Measurements from ENCODE around the gene CCSAP.

Gene CCSAP

DNA sequence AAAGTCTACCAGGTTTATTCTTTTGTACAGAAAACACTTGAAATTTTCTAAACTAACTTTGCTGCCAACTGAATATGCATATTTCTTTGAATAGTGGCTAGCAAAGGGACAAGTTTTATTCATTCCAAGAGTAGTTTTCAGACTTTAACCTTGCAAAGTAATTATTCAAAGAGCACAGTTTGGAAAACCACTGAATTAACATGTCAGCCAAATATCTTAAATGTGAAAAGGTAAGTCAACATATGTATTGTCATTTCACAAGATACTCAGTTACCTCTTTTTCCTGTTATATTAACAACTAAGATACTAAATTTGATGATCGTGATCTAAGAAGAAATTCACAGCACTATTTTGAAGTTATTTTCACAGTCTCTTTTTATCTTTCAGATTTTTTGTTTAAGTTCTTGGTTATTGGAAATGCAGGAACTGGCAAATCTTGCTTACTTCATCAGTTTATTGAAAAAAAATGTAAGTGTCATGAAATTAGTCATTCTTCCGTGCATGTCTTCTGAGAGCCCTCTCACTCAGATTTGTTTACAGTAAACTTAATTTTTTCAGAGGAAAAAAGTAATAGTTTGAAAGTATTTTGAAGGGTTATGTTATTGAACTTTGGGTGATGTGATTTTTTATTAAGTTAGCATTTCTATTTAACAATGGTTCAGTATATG is 56.6 kb downstream of the CCSAP start:
- DNase-seq (ENCODE audit: low read depth), result no peak

- DNase-seq (ENCODE audit: low read depth), result no peak
These were observed 57.4 kb downstream of the CCSAP start for GRCh38 chr1:229285440-229285839.

- no peak for DNase-seq (ENCODE audit: low read depth)
These were observed 58.0 kb downstream of the CCSAP start for GRCh38 chr1:229284887-229285286.

- DNase-seq (ENCODE audit: low read depth), result no peak
These were observed 59.6 kb downstream of the CCSAP start for GRCh38 chr1:229283183-229283611.

DNA sequence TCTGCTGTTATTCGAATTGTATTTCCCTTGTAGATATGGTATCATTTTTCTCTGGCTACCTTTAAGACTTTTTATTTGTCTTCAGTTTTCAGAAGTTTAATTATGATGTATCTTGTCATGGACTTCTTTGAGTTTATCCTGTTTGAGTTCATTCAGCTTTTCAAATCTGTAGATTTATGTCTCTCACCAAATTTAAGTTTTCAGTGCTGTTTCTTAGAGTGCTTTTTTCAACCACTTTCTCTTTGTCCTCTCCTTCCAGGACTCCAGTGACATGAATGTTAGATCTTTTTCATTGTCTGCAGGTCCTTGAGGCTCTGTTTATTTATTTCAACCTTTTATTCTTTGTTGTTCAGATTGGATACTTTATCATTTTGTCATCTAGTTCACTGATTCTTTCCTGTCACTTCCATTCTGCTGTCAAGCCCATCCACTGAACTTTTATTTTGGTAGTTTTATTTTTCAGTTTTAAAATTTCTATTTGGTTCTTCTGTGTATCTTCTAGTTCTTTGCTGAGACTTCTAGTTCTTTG is 60.5 kb downstream of the CCSAP start:
- DNase-seq (ENCODE audit: low read depth), result no peak

GRCh38 chr1:229281339-229281926 is 61.4 kb downstream of the CCSAP start:
- DNase-seq (ENCODE audit: low read depth), result no peak

- no peak for DNase-seq (ENCODE audit: low read depth)
These were observed 61.9 kb downstream of the CCSAP start for GRCh38 chr1:229280921-229281320.

GRCh38 chr1:229280037-229280828 is 62.6 kb downstream of the CCSAP start:
- no peak for DNase-seq (ENCODE audit: low read depth)

DNA sequence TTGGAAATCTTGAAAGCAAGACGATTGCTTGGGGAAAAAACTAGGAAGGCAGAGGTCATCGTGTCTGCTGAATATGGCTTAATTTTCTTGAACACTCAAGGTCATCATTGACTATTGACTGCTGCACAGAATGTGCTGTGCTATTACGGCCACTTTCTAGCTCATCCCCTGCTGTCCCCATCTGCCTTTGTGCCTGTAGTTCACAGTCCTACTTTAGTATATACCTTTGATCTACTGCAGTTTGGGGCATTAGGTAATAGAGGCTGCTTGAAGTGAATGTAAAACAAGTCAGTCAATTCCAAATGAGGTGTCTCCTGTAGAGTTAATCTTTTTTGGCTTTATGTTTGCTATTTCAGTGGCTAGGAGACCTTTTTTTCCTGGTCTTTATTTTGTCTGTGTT is 63.6 kb downstream of the CCSAP start:
- no peak for DNase-seq (ENCODE audit: low read depth)

- DNase-seq (ENCODE audit: low read depth), result no peak
These were observed 64.6 kb downstream of the CCSAP start for GRCh38 chr1:229278120-229278741.

- no peak for DNase-seq (ENCODE audit: low read depth)
These were observed 67.8 kb downstream of the CCSAP start for GRCh38 chr1:229275005-229275404.

DNA sequence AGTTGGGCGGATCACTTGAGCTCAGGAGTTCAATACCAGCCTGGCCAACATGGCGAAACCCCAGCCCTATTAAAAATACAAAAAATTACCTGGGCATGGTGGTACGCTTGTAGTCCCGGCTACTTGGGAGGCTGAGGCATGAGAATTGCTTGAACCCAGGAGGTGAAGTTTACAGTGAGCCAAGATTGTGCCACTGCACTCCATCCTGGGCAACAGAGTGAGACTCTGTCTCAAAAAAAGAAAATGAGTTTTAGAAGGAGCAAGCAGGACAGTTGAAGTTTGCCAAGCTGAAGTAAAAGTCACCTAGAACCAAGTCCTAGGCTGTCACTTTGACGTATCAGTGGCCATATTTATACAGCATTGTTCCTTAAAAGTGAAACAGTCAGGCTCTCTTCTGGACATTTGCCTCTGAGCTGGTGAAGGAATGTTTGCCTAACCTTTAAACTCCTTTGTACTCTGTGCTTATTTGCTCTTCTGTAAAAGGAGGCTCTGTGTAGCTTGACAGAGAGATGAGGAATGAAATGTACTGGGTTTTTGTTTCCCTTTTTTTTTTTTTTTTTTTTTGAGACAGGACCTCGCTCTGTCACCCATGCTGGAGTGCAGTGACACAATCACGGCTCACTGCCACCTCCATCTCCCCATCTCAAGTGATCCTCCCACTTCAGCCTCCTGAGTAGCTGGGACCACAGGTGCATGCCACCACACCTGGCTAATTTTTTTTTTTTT is 69.2 kb downstream of the CCSAP start:
- no peak for DNase-seq (ENCODE audit: low read depth)

DNA sequence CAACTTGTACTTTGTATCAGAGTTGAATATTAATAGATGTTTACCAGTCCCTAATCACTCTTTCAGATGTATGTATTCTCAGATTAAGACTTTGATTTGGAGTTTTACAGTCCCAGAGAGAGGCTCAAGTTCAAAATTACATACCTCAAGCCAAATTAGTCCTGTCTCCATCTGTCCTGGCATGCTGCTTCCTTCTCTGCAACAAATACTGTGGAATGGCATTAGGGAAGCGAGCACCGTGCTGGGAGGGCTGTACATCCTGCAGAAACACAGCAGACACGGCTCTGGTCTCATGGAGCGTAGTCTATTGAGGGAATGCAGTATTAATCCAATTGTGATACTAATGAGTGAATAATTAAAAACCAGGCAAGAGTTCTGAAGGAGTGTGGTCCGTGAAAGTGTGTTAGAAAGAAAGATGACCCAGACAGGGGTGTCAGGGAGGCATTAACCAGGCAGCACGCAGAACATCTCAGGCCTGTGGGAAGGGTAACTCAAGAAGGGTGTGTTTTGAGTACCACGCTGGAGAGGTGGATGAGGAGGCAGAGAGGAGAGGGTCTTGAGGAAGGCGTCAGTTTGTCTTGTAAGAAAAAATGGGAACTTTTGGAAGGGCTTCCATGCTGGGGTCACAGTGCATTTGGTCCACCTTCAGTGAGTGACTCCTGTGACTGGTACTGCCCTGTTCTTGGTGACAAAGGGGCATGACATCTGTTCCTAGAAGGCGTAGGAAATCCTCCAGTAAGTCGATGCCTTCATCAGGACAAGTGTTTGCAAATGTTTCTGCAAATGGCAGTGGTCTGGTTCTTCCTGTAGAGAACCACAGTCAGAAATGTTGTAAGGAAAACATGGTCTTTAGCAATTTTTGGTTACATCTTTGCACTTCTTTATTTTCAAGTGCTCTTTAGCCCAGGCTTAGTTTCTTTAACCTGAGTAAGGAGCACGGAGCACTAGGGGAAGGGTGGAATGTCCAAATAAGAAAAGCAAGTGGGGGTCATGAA is 70.4 kb downstream of the CCSAP start:
- no peak for DNase-seq (ENCODE audit: low read depth)

DNA sequence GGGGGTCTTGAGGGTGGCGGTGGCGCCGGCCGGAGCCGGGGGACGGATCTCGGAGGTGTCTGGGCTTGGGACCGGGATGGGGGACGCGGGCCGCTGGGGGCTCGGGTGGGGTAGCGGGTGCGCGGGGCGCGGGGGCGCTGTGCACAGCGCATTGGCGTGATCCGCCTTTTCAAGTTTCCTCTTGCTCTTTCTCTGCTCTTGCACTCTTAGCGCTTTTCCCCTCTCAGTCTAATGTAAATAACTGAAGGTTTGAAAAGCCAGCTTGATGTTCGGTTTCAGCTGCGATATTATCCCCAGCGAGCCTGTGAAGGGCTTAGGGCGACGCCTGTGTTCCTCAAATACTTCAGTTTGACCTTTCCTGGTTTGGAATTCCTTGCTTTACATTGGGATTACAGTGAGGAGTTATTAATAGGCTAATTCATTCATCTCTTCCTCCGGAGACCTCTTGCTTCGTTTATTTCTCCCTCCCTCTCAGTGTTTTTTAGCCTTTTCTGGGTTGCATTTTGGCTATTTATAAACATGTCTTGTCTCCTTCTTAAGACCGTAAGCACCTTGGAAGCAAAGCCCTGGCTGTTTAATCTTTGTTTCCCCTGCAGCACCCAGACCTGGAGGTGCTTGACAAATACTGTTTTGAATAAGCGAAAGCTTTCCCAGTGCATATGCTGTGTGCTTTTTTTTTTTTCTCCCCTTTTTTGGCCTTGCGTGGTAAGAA is 71.2 kb downstream of the CCSAP start:
- DNase-seq (ENCODE audit: low read depth), result no peak

All from stimulated activated CD8-positive, alpha-beta memory T cell treated with anti-CD3 and anti-CD28 coated beads, Interleukin-7, amount 100 ng/mL, for 24 hours (primary cell).